ENCODE results near the gene GPR151.

Gene GPR151

GRCh38 chr5:146494656-146495055, 21.3 kb downstream of the GPR151 start:
- H3K27me3 ChIP-seq (ENCODE audit: low read depth, low read length), result no peaks in the 10 kb centered on the region
- TF ChIP-seq CTCF (IDR thresholded peaks at IDR 0.05; ENCODE audit: low read depth, low read length), result no peak
- TF ChIP-seq EZH2phosphoT487 (IDR thresholded peaks at IDR 0.05; ENCODE audit: low read depth), result no peak
- H3K4me1 ChIP-seq (ENCODE audit: low read length), result no peaks in the 10 kb centered on the region
- no peaks in the 10 kb centered on the region for H4K20me1 ChIP-seq (ENCODE audit: insufficient read depth, low read length)
- H3K27ac ChIP-seq (ENCODE audit: low read length), result no peak overlapping the region
- peaks cover 10% of the 10 kb centered on the region for H3K36me3 ChIP-seq (replicated peaks; ENCODE audit: low read depth, low read length)
- H3K4me2 ChIP-seq (ENCODE audit: low read length), result no peak overlapping the region
- H3K9me3 ChIP-seq (ENCODE audit: insufficient read depth, low read length), result no peaks in the 10 kb centered on the region
- H2AFZ ChIP-seq (ENCODE audit: low read depth, low read length), result no peak overlapping the region
- H3K4me3 ChIP-seq (ENCODE audit: low read length), result no peak overlapping the region
- peaks cover 4% of the 10 kb centered on the region; the same call in 1 of the 2 replicates for H3K79me2 ChIP-seq (ENCODE audit: low read length)
- H3K9ac ChIP-seq (ENCODE audit: low read length), result no peak overlapping the region

- no peaks in the 10 kb centered on the region for H3K4me1 ChIP-seq (ENCODE audit: low read length)
- no peaks in the 10 kb centered on the region for H3K79me2 ChIP-seq (ENCODE audit: low read length)
- no peak overlapping the region for H3K4me2 ChIP-seq (ENCODE audit: low read length)
- TF ChIP-seq CTCF (IDR thresholded peaks at IDR 0.05; ENCODE audit: low read depth, low read length) (no peak), EZH2phosphoT487 (IDR thresholded peaks at IDR 0.05; ENCODE audit: low read depth) (no peak)
- H3K27me3 ChIP-seq (ENCODE audit: low read depth, low read length), result no peaks in the 10 kb centered on the region
- H3K9ac ChIP-seq (ENCODE audit: low read length), result no peak overlapping the region
- H3K9me3 ChIP-seq (ENCODE audit: insufficient read depth, low read length), result no peaks in the 10 kb centered on the region
- no peak overlapping the region for H3K27ac ChIP-seq (ENCODE audit: low read length)
- H4K20me1 ChIP-seq (ENCODE audit: insufficient read depth, low read length), result no peaks in the 10 kb centered on the region
- peaks cover 6% of the 10 kb centered on the region for H3K36me3 ChIP-seq (replicated peaks; ENCODE audit: low read depth, low read length)
- no peak overlapping the region for H3K4me3 ChIP-seq (ENCODE audit: low read length)
- H2AFZ ChIP-seq (ENCODE audit: low read depth, low read length), result no peak overlapping the region
Observed at GRCh38 chr5:146490089-146490843, 25.7 kb downstream of the GPR151 start.

- H3K36me3 ChIP-seq (replicated peaks; ENCODE audit: low read depth, low read length), result peaks cover 41% of the 10 kb centered on the region
- no peak for TF ChIP-seq CTCF (IDR thresholded peaks at IDR 0.05; ENCODE audit: low read depth, low read length)
- TF ChIP-seq EZH2phosphoT487 (IDR thresholded peaks at IDR 0.05; ENCODE audit: low read depth), result no peak
Observed at GRCh38 chr5:146484714-146485391, 31.1 kb downstream of the GPR151 start.

GRCh38 chr5:146482775-146483174, 33.2 kb downstream of the GPR151 start:
- Histone ChIP-seq H3K4me3 (ENCODE audit: low read length) (no peak overlapping the region), H3K4me1 (ENCODE audit: low read length) (no peaks in the 10 kb centered on the region), H3K79me2 (ENCODE audit: low read length) (peaks cover 16% of the 10 kb centered on the region), H2AFZ (ENCODE audit: low read depth, low read length) (no peak overlapping the region), H4K20me1 (ENCODE audit: insufficient read depth, low read length) (no peaks in the 10 kb centered on the region), H3K4me2 (ENCODE audit: low read length) (no peak overlapping the region), H3K9ac (ENCODE audit: low read length) (no peak overlapping the region), H3K27ac (ENCODE audit: low read length) (no peak overlapping the region), H3K36me3 (replicated peaks; ENCODE audit: low read depth, low read length) (peaks cover 50% of the 10 kb centered on the region), H3K9me3 (ENCODE audit: insufficient read depth, low read length) (no peaks in the 10 kb centered on the region), H3K27me3 (ENCODE audit: low read depth, low read length) (no peaks in the 10 kb centered on the region)
- TF ChIP-seq CTCF (IDR thresholded peaks at IDR 0.05; ENCODE audit: low read depth, low read length), result no peak
- TF ChIP-seq EZH2phosphoT487 (IDR thresholded peaks at IDR 0.05; ENCODE audit: low read depth), result no peak

More at GRCh38 chr5:146484714-146485391, 31.1 kb downstream of the GPR151 start:
- H3K9ac ChIP-seq (ENCODE audit: low read length), result no peak overlapping the region
- H2AFZ ChIP-seq (ENCODE audit: low read depth, low read length), result no peak overlapping the region
- H3K79me2 ChIP-seq (ENCODE audit: low read length), result peaks cover 6% of the 10 kb centered on the region
- H3K4me1 ChIP-seq (ENCODE audit: low read length), result no peaks in the 10 kb centered on the region
- H3K27ac ChIP-seq (ENCODE audit: low read length), result no peak overlapping the region
- no peak overlapping the region for H3K4me3 ChIP-seq (ENCODE audit: low read length)
- no peaks in the 10 kb centered on the region for H4K20me1 ChIP-seq (ENCODE audit: insufficient read depth, low read length)
- no peaks in the 10 kb centered on the region for H3K9me3 ChIP-seq (ENCODE audit: insufficient read depth, low read length)
- H3K4me2 ChIP-seq (ENCODE audit: low read length), result no peak overlapping the region
- no peaks in the 10 kb centered on the region for H3K27me3 ChIP-seq (ENCODE audit: low read depth, low read length)
